Stomach smooth muscle (tissue), 2 donors: ENCODE measurements around the gene RECK.

ENCODE experiments used
- H3K27ac ChIP-seq: one replicate; pipeline ENCODE4 v1.7.0; 2013; ENCODE audit warnings: mild to moderate bottlenecking, low read length, inconsistent platforms
- H3K27me3 ChIP-seq, 2 donors: one replicate each; pipeline ENCODE4 v1.7.0; 2013; ENCODE audit warnings: low read length in 2 of 2; ENCODE audit not compliant: insufficient read depth in 2 of 2, control insufficient read depth in 1 of 2
- H3K36me3 ChIP-seq, 2 donors: one replicate each; pipeline ENCODE4 v1.7.0; 2013; ENCODE audit warnings: low read length in 2 of 2; ENCODE audit not compliant: control insufficient read depth in 2 of 2, insufficient read depth in 2 of 2
- H3K4me1 ChIP-seq: one replicate; pipeline ENCODE4 v1.7.0; 2013; ENCODE audit warnings: low read length; ENCODE audit not compliant: control insufficient read depth, insufficient read depth
- H3K4me3 ChIP-seq, 2 donors: one replicate each; pipeline ENCODE4 v1.7.0; 2013; ENCODE audit warnings: low read length in 2 of 2
- H3K9ac ChIP-seq, 2 donors: one replicate each; pipeline ENCODE4 v1.7.0; 2013; ENCODE audit warnings: low read length in 2 of 2, mild to moderate bottlenecking in 1 of 2
- H3K9me3 ChIP-seq, 2 donors: one replicate each; pipeline ENCODE4 v1.7.0; 2013; ENCODE audit warnings: low read length in 2 of 2; ENCODE audit not compliant: control insufficient read depth in 2 of 2
- donor health status: healthy.
- donor health status: Pancreatic carcinoma.

RECK gene

GRCh38 chr9:36029202-36029601 lies 7.5 kb upstream of the RECK start:
- no peaks in the 10 kb centered on the region for H3K4me1 ChIP-seq
- H3K27me3 ChIP-seq, result no peaks in the 10 kb centered on the region
- no peak overlapping the region for H3K27ac ChIP-seq
- H3K4me3 ChIP-seq, result no peak overlapping the region
- H3K9ac ChIP-seq, result no peak overlapping the region
- no peaks in the 10 kb centered on the region for H3K9me3 ChIP-seq
- no peaks in the 10 kb centered on the region for H3K36me3 ChIP-seq

GRCh38 chr9:36029765-36030528 lies 6.8 kb upstream of the RECK start:
- Histone ChIP-seq H3K9ac (no peak overlapping the region), H3K27me3 (no peaks in the 10 kb centered on the region), H3K9me3 (no peaks in the 10 kb centered on the region), H3K4me1 (no peaks in the 10 kb centered on the region), H3K27ac (no peak overlapping the region), H3K4me3 (no peak overlapping the region), H3K36me3 (no peaks in the 10 kb centered on the region)

GRCh38 chr9:36030871-36031270 lies 5.8 kb upstream of the RECK start:
- H3K4me1 ChIP-seq, result no peaks in the 10 kb centered on the region
- H3K27me3 ChIP-seq, result no peaks in the 10 kb centered on the region
- H3K27ac ChIP-seq, result no peak overlapping the region
- no peaks in the 10 kb centered on the region for H3K36me3 ChIP-seq
- no peaks in the 10 kb centered on the region for H3K9me3 ChIP-seq
- H3K9ac ChIP-seq, result no peak overlapping the region
- no peak overlapping the region for H3K4me3 ChIP-seq

- Histone ChIP-seq H3K27me3 (no peaks in the 10 kb centered on the region), H3K36me3 (no peaks in the 10 kb centered on the region), H3K4me1 (peaks cover 4% of the 10 kb centered on the region), H3K27ac (no peak overlapping the region), H3K9me3 (no peaks in the 10 kb centered on the region), H3K9ac (no peak overlapping the region), H3K4me3 (no peak overlapping the region)
These were observed 4.7 kb upstream of the RECK start for GRCh38 chr9:36031774-36032555.

- H3K4me3 ChIP-seq, result no peak overlapping the region
- no peak overlapping the region for H3K27ac ChIP-seq
- H3K9me3 ChIP-seq, result no peaks in the 10 kb centered on the region
- H3K4me1 ChIP-seq, result peaks cover 8% of the 10 kb centered on the region
- H3K9ac ChIP-seq, result no peak overlapping the region
- H3K36me3 ChIP-seq, result no peaks in the 10 kb centered on the region
- no peaks in the 10 kb centered on the region for H3K27me3 ChIP-seq
These were observed 2.9 kb upstream of the RECK start for GRCh38 chr9:36033788-36034187.

- no peak overlapping the region for H3K27ac ChIP-seq
- no peaks in the 10 kb centered on the region for H3K9me3 ChIP-seq
- H3K9ac ChIP-seq, result no peak overlapping the region
- no peaks in the 10 kb centered on the region for H3K36me3 ChIP-seq
- no peaks in the 10 kb centered on the region for H3K27me3 ChIP-seq
- no peak overlapping the region for H3K4me3 ChIP-seq
- peaks cover 8% of the 10 kb centered on the region for H3K4me1 ChIP-seq
These were observed 2.5 kb upstream of the RECK start for GRCh38 chr9:36034234-36034633.

- H3K4me3 ChIP-seq, result no peak overlapping the region
- no peaks in the 10 kb centered on the region for H3K36me3 ChIP-seq
- peaks cover 8% of the 10 kb centered on the region for H3K4me1 ChIP-seq
- no peaks in the 10 kb centered on the region for H3K9me3 ChIP-seq
- H3K27ac ChIP-seq, result no peak overlapping the region
- no peak overlapping the region for H3K9ac ChIP-seq
- no peaks in the 10 kb centered on the region for H3K27me3 ChIP-seq
These were observed 1.7 kb upstream of the RECK start for GRCh38 chr9:36035006-36035405.

GRCh38 chr9:36036253-36036779 lies 397 bp upstream of the RECK start:
- H3K4me3 ChIP-seq, result peak overlapping the region; percentile 79 to 86
- H3K36me3 ChIP-seq, result no peaks in the 10 kb centered on the region
- no peaks in the 10 kb centered on the region for H3K27me3 ChIP-seq
- H3K27ac ChIP-seq, result no peak overlapping the region
- peaks cover 8% of the 10 kb centered on the region for H3K4me1 ChIP-seq
- peak overlapping the region in 1 of 2 donors; percentile 29 for H3K9ac ChIP-seq
- H3K9me3 ChIP-seq, result no peaks in the 10 kb centered on the region

GRCh38 chr9:36037549-36038122 lies 923 bp downstream of the RECK start:
- Histone ChIP-seq H3K4me1 (peaks cover 8% of the 10 kb centered on the region), H3K9ac (peak overlapping the region; percentile 67 to 79), H3K9me3 (no peaks in the 10 kb centered on the region), H3K27me3 (no peaks in the 10 kb centered on the region), H3K4me3 (peak overlapping the region; percentile 79 to 86), H3K36me3 (no peaks in the 10 kb centered on the region), H3K27ac (no peak overlapping the region)

- Histone ChIP-seq H3K27me3 (no peaks in the 10 kb centered on the region), H3K4me1 (peaks cover 8% of the 10 kb centered on the region), H3K9ac (no peak overlapping the region), H3K36me3 (no peaks in the 10 kb centered on the region), H3K9me3 (no peaks in the 10 kb centered on the region), H3K27ac (no peak overlapping the region), H3K4me3 (no peak overlapping the region)
These were observed 2.4 kb downstream of the RECK start for GRCh38 chr9:36039121-36039520.
